IMR-90 (cell line): ENCODE measurements around the gene GNAI2. TPM values are rescaled to one million over a fixed set of nuclear protein-coding genes. Genes with fewer than 3 reads are reported as not detected.

Experiments used
- ATAC-seq: fragments of 200-7000 bp; cut with Tn5 transposase; 2 replicates; pipeline ENCODE4 v1.9.1; 2020; ENCODE audit warnings: low read depth, mild to moderate bottlenecking, moderate library complexity
- BruUV-seq: library from RNA; stranded (reverse); fragments of 400-500 nt; replicated peaks from 2 replicates; lab custom pipeline; 2021; lab: Mats Ljungman, UMichigan
- CTCF ChIA-PET: fragments of 300-600 bp; formaldehyde crosslinking; extraction: SDS; loops from one replicate; lab custom pipeline; 2021; ENCODE audit warnings: antibody characterized with exemption; lab: Yijun Ruan, JAX
- POLR2A ChIA-PET: fragments of 300-600 bp; sonication (Branson Sonifier 250); formaldehyde crosslinking; loops from one replicate; lab custom pipeline; 2022; ENCODE audit warnings: antibody characterized with exemption; ENCODE audit not compliant: unreplicated experiment; lab: Charles Lee
- DNase-seq: peaks from one replicate; pipeline ENCODE4 v3.0.0; 2013
- H2AFZ ChIP-seq: replicated peaks from 2 replicates; pipeline ENCODE3; 2013; ENCODE audit warnings: low read length, mild to moderate bottlenecking; ENCODE audit not compliant: poor library complexity
- H2AK5ac ChIP-seq: 2 replicates; pipeline ENCODE4 v1.6.1; 2013; ENCODE audit warnings: low read depth, low read length, inconsistent platforms
- H2AK9ac ChIP-seq: replicated peaks from 2 replicates; pipeline ENCODE3; 2013; ENCODE audit warnings: mild to moderate bottlenecking, low read depth, low read length, moderate library complexity; ENCODE audit not compliant: poor library complexity
- H2BK120ac ChIP-seq: 2 replicates; pipeline ENCODE4 v1.6.1; 2013; ENCODE audit warnings: low read depth, low read length, inconsistent platforms
- H2BK15ac ChIP-seq: 3 replicates; pipeline ENCODE4 v1.6.1; 2013; ENCODE audit warnings: low read depth, low read length, inconsistent platforms
- H2BK20ac ChIP-seq: 2 replicates; pipeline ENCODE4 v1.6.1; 2013; ENCODE audit warnings: low read depth, mild to moderate bottlenecking, inconsistent platforms, low read length, moderate library complexity
- H2BK5ac ChIP-seq: 2 replicates; pipeline ENCODE4 v1.6.1; 2013; ENCODE audit warnings: mild to moderate bottlenecking, low read depth, low read length, inconsistent platforms; ENCODE audit not compliant: poor library complexity, severe bottlenecking
- H3K14ac ChIP-seq: replicated peaks from 2 replicates; pipeline ENCODE4 v1.6.1; 2013; ENCODE audit warnings: low read depth, low read length, inconsistent platforms
- H3K18ac ChIP-seq: 2 replicates; pipeline ENCODE4 v1.6.1; 2013; ENCODE audit warnings: low read depth, low read length, control low read depth
- H3K23ac ChIP-seq: 2 replicates; pipeline ENCODE4 v1.6.1; 2013; ENCODE audit warnings: low read depth, low read length, inconsistent platforms
- H3K27ac ChIP-seq: 2 replicates; pipeline ENCODE4 v1.5.1; 2013; ENCODE audit warnings: mild to moderate bottlenecking, control low read depth, low read length; ENCODE audit not compliant: insufficient read depth
- H3K27me3 ChIP-seq: 2 replicates; pipeline ENCODE4 v1.6.1; 2013; ENCODE audit warnings: low read length; ENCODE audit not compliant: control insufficient read depth, insufficient read depth
- H3K36me3 ChIP-seq: 2 replicates; pipeline ENCODE4 v1.6.1; 2013; ENCODE audit warnings: low read length, mixed read lengths; ENCODE audit not compliant: control insufficient read depth, insufficient read depth
- H3K4ac ChIP-seq: 2 replicates; pipeline ENCODE4 v1.6.1; 2013; ENCODE audit warnings: low read depth, low read length, inconsistent platforms
- H3K4me1 ChIP-seq: 2 replicates; pipeline ENCODE4 v1.6.1; 2013; ENCODE audit warnings: low read length, mixed read lengths; ENCODE audit not compliant: control insufficient read depth, insufficient read depth
- H3K4me2 ChIP-seq: 2 replicates; pipeline ENCODE4 v1.6.1; 2013; ENCODE audit warnings: low read depth, mild to moderate bottlenecking, control low read depth, low read length, moderate library complexity
- H3K4me3 ChIP-seq: 2 replicates; pipeline ENCODE4 v1.5.1; 2013; ENCODE audit warnings: low read depth, mild to moderate bottlenecking, control low read depth, low read length, moderate library complexity; ENCODE audit not compliant: insufficient read depth
- H3K56ac ChIP-seq: 2 replicates; pipeline ENCODE4 v1.6.1; 2013; ENCODE audit warnings: low read length, inconsistent platforms; ENCODE audit not compliant: insufficient read depth; ENCODE audit errors: extremely low read depth
- H3K79me1 ChIP-seq, 2 experiments: 2 replicates each; pipeline ENCODE4 v1.6.1; 2013; ENCODE audit warnings: low read length in 2 of 2, inconsistent platforms in 1 of 2, low read depth in 1 of 2
- H3K9ac ChIP-seq: 2 replicates; pipeline ENCODE4 v1.6.1; 2013; ENCODE audit warnings: low read depth, low read length, control low read depth
- H3K9me1 ChIP-seq: 2 replicates; pipeline ENCODE4 v1.6.1; 2013; ENCODE audit warnings: low read length, inconsistent platforms; ENCODE audit not compliant: insufficient read depth
- H3K9me3 ChIP-seq: 2 replicates; pipeline ENCODE4 v1.6.1; 2013; ENCODE audit warnings: low read length; ENCODE audit not compliant: control insufficient read depth, insufficient read depth
- H4K20me1 ChIP-seq: 2 replicates; pipeline ENCODE4 v1.6.1; 2013; ENCODE audit warnings: low read length, inconsistent platforms; ENCODE audit not compliant: insufficient read depth
- H4K5ac ChIP-seq: 2 replicates; pipeline ENCODE4 v1.6.1; 2013; ENCODE audit warnings: mild to moderate bottlenecking, low read depth, low read length, control low read depth
- H4K8ac ChIP-seq, 2 experiments: 2 replicates each; pipeline ENCODE4 v1.6.1; 2013; ENCODE audit warnings: low read depth in 2 of 2, low read length in 2 of 2, control low read depth in 1 of 2, inconsistent platforms in 1 of 2
- H4K91ac ChIP-seq: 2 replicates; pipeline ENCODE4 v1.6.1; 2013; ENCODE audit warnings: low read depth, low read length, inconsistent platforms; ENCODE audit not compliant: insufficient read depth
- BHLHE40 ChIP-seq: fragments of 150-350 bp; IDR thresholded peaks from 2 replicates; pipeline ENCODE4 v1.6.1; 2016; ENCODE audit warnings: mild to moderate bottlenecking, low read depth, low read length
- CTCF ChIP-seq: conservative IDR thresholded peaks from 2 replicates; pipeline ENCODE4 v1.5.1; 2012; ENCODE audit warnings: mild to moderate bottlenecking, low read depth, low read length, improper control_type of control experiment
- ELK1 ChIP-seq: fragments of 150-350 bp; IDR thresholded peaks from 2 replicates; pipeline ENCODE4 v1.6.1; 2016; ENCODE audit warnings: low read depth, mild to moderate bottlenecking, low read length, moderate library complexity, borderline replicate concordance
- FOS ChIP-seq: fragments of 150-350 bp; IDR thresholded peaks from 2 replicates; pipeline ENCODE4 v1.6.1; 2016; ENCODE audit warnings: low read depth, low read length
- MAFK ChIP-seq: IDR thresholded peaks from 2 replicates; pipeline ENCODE4 v1.6.1; 2012; ENCODE audit warnings: low read depth, low read length, improper control_type of control experiment
- MAZ ChIP-seq: IDR thresholded peaks from 2 replicates; pipeline ENCODE4 v1.6.1; 2012; ENCODE audit warnings: low read depth, mild to moderate bottlenecking, low read length, improper control_type of control experiment, moderate library complexity, borderline replicate concordance
- MXI1 ChIP-seq: IDR thresholded peaks from 2 replicates; pipeline ENCODE4 v1.6.1; 2012; ENCODE audit warnings: low read depth, mild to moderate bottlenecking, low read length, moderate library complexity, borderline replicate concordance
- NFE2L2 ChIP-seq: fragments of 150-350 bp; IDR thresholded peaks from 2 replicates; pipeline ENCODE4 v1.6.1; 2016; ENCODE audit warnings: low read depth, mild to moderate bottlenecking, low read length
- RCOR1 ChIP-seq: IDR thresholded peaks from 2 replicates; pipeline ENCODE4 v1.6.1; 2012; ENCODE audit warnings: mild to moderate bottlenecking, low read length, improper control_type of control experiment; ENCODE audit not compliant: insufficient replicate concordance
- RFX5 ChIP-seq: IDR thresholded peaks from 2 replicates; pipeline ENCODE4 v1.8.0; 2012; ENCODE audit warnings: low read depth, mild to moderate bottlenecking, low read length, moderate library complexity
- SMC3 ChIP-seq: fragments of 150-350 bp; IDR thresholded peaks from 2 replicates; pipeline ENCODE4 v1.6.1; 2016; ENCODE audit warnings: low read depth, mild to moderate bottlenecking, antibody characterized with exemption, low read length, moderate library complexity
- USF2 ChIP-seq: fragments of 150-350 bp; IDR thresholded peaks from 2 replicates; pipeline ENCODE4 v1.6.1; 2017; ENCODE audit warnings: mild to moderate bottlenecking, antibody characterized with exemption, low read length, low read depth
- WGBS, 2 experiments: methylation state at CpG; one replicate each; pipeline versions ENCODE4 v1.1.5 to v1.1.7; 2013; ENCODE audit warnings: missing lambda C conversion rate in 2 of 2; ENCODE audit not compliant: insufficient read length in 1 of 2; ENCODE audit errors: extremely low coverage in 2 of 2; 5-methylcytosine and 5-hydroxymethylcytosine counted together
- dilution Hi-C: fragments of 300-500 bp; cut with HindIII; formaldehyde crosslinking; loops from one replicate; pipeline ENCODE4 v1.14.3; 2018; ENCODE audit warnings: low sequenced_read_pairs; ENCODE audit not compliant: unreplicated experiment
- in situ Hi-C: fragments of 300-500 bp; cut with MboI; formaldehyde crosslinking; loops from 3 replicates; pipeline ENCODE4 v1.14.3; 2019; ENCODE audit warnings: low sequenced_read_pairs, inconsistent platforms, mixed read lengths
- intact Hi-C: fragments of 100-400 bp; cut with micrococcal nuclease; formaldehyde crosslinking; loops from 2 replicates; pipeline ENCODE4 v1.10.0; 2022
- polyA plus RNA-seq, 3 experiments: library from polyadenylated mRNA; depleted of rRNA; stranded (reverse); fragments of >200 nt; gene quantifications; 2 replicates each; pipeline ENCODE4 v1.2.3, GENCODE V29; 2012; ENCODE audit warnings: low replicate concordance in 1 of 3
- total RNA-seq: library from RNA; depleted of rRNA; stranded (reverse); fragments of >200 nt; gene quantifications from 2 replicates; pipeline ENCODE4 v1.2.3, GENCODE V29; 2012

Gene GNAI2
- total and polyA plus RNA-seq, 2 of the 4 experiments (the other 2 are of a cell fraction), result 867 to 1,079 TPM

GRCh38 chr3:50272911-50273688 lies 37.1 kb downstream of the GNAI2 start:
- Histone ChIP-seq H3K4ac (peak overlapping the region; percentile 57; the same call in 1 of the 2 replicates), H3K79me1 (peaks cover 3 to 21% of the 10 kb centered on the region in 2 experiments; a peak in 3 of 4 replicates), H2BK5ac (no peak overlapping the region), H3K27ac (no peak overlapping the region), H2BK15ac (no peak overlapping the region), H3K36me3 (peaks cover 20% of the 10 kb centered on the region; the same call in 1 of the 2 replicates), H3K14ac (no peak overlapping the region), H2AFZ (peak overlapping the region; percentile 82), H3K4me3 (peak overlapping the region; percentile 7; the same call in 1 of the 2 replicates), H2AK5ac (peak overlapping the region; percentile 16; the same call in 1 of the 2 replicates), H3K9ac (peak overlapping the region; percentile 7; the same call in 1 of the 2 replicates), H4K5ac (no peak overlapping the region), H2BK120ac (peak overlapping the region; percentile 16; the same call in 1 of the 2 replicates), H4K8ac (peak overlapping the region in 1 of 2 experiments; percentile 41; a peak in 1 of 4 replicates), H3K56ac (no peak overlapping the region), H3K4me2 (peak overlapping the region; percentile 62), H3K9me3 (no peaks in the 10 kb centered on the region), H4K91ac (no peak overlapping the region; the same call in 1 of the 2 replicates), H3K27me3 (no peaks in the 10 kb centered on the region), H3K23ac (peak overlapping the region; percentile 21; the same call in 1 of the 2 replicates), H3K18ac (no peak overlapping the region), H3K9me1 (peaks cover 19% of the 10 kb centered on the region), H2AK9ac (peak overlapping the region; percentile 87), H4K20me1 (no peaks in the 10 kb centered on the region), H2BK20ac (no peak overlapping the region), H3K4me1 (peaks cover 30% of the 10 kb centered on the region)
- CTCF ChIA-PET, result interaction anchor here (0.6 kb wide), 1 partner anchor 77 kb away, joined by 3 read pairs; no protein-coding TSS in a partner anchor
- ATAC-seq, result peak; percentile 70
- in situ Hi-C loops, result loop anchor here (5.0 kb wide), 2 partner anchors 46 to 81 kb away; partner anchors contain the start of gene GNAT1
- POLR2A ChIA-PET, result no interaction called here
- no TSS peak for BruUV-seq
- WGBS, 2 experiments, result 8% methylated on average over 21 of the region's 61 CpGs; no CpG with 5 or more reads in 1 of the 2 experiments
- dilution Hi-C loops, result no loop called here
- intact Hi-C loops, result loop anchor here (1.0 kb wide), 3 partner anchors 13 to 81 kb away; no protein-coding TSS in a partner anchor
- DNase-seq, result peak; percentile 62
- TF ChIP-seq RCOR1, result no peak
- peak; percentile 98 for TF ChIP-seq CTCF
- TF ChIP-seq MAFK, result no peak
- TF ChIP-seq NFE2L2, result no peak
- peak; percentile 96 for TF ChIP-seq SMC3
- TF ChIP-seq USF2, result no peak
- TF ChIP-seq FOS, result no peak
- 0 out of 2 replicates have a peak, but pooled peaks have one; percentile 25 for TF ChIP-seq MXI1
- peak; percentile 69; the same call in 1 of the 2 replicates for TF ChIP-seq MAZ
- no peak for TF ChIP-seq ELK1
- TF ChIP-seq RFX5, result no peak
- peak; percentile 11; the same call in 1 of the 2 replicates for TF ChIP-seq BHLHE40
